ENCODE measurements around the gene GAK. TPM values are rescaled to one million over a fixed set of nuclear protein-coding genes. Genes with fewer than 3 reads are reported as not detected.
A peak's percentile ranks its signal among the peaks of the same experiment; 100 is the strongest.
"Not testable (repeated sequence)": the region's sequence is repeated elsewhere in the genome, so short reads cannot be mapped to it uniquely, and the experiment has no call there.

Gene GAK
- polyA plus RNA-seq, result 100 to 1,000 TPM in 1 of 2 donors, 10 to 100 TPM in 1; 82.3 to 147 TPM

- Histone ChIP-seq H3K27ac (ENCODE audit: low read depth in 2 of 2, low read length in 1 of 2) (peak within 1 kb of the TSS; percentile 93 to 98), H3K4me3 (ENCODE audit: low read depth in 1 of 2, low read length in 2 of 2) (peak within 1 kb of the TSS; percentile 98)
Observed at GRCh38 chr4:931960-932712, at the start of gene GAK, which contains the start of gene TMEM175. GAK (minus strand) TSS chr4:932316; CDS start chr4:932187, 129 bp downstream. TMEM175 (plus strand) TSS chr4:932460; CDS start chr4:947740, 15,280 bp downstream.

GRCh38 chr4:978957-979701 lies 47.0 kb upstream of the GAK start:
- Histone ChIP-seq H3K27ac (ENCODE audit: low read depth in 2 of 2, low read length in 1 of 2) (no peak overlapping the region), H3K36me3 (ENCODE audit: control insufficient read depth in 2 of 2, insufficient read depth in 2 of 2, low read length in 1 of 2) (no peaks in the 10 kb centered on the region), H3K4me3 (ENCODE audit: low read depth in 1 of 2, low read length in 2 of 2) (no peak overlapping the region), H3K9me3 (ENCODE audit: control insufficient read depth in 2 of 2, insufficient read depth in 1 of 2, low read depth in 1 of 2, low read length in 1 of 2) (no peaks in the 10 kb centered on the region), H3K4me1 (ENCODE audit: control insufficient read depth in 2 of 2, insufficient read depth in 2 of 2, low read length in 1 of 2) (no peaks in the 10 kb centered on the region), H3K27me3 (ENCODE audit: control insufficient read depth in 1 of 2, insufficient read depth in 2 of 2, low read length in 2 of 2) (no peaks in the 10 kb centered on the region)
- 66 to 72% methylated on average over 20 of the region's 20 CpGs for WGBS, 2 donors

More at GRCh38 chr4:931960-932712, at the start of gene GAK, which contains the start of gene TMEM175:
- no peaks in the 10 kb centered on the region for H3K9me3 ChIP-seq (ENCODE audit: control insufficient read depth in 2 of 2, insufficient read depth in 1 of 2, low read depth in 1 of 2, low read length in 1 of 2)
- H3K4me1 ChIP-seq (ENCODE audit: control insufficient read depth in 2 of 2, insufficient read depth in 2 of 2, low read length in 1 of 2), result peaks cover 6 to 7% of the 10 kb centered on the region in 2 donors
- no peaks in the 10 kb centered on the region for H3K27me3 ChIP-seq (ENCODE audit: control insufficient read depth in 1 of 2, insufficient read depth in 2 of 2, low read length in 2 of 2)
- WGBS, 2 donors, result 0% methylated on average over 97 to 99 of the region's 99 CpGs
- H3K36me3 ChIP-seq (ENCODE audit: control insufficient read depth in 2 of 2, insufficient read depth in 2 of 2, low read length in 1 of 2), result peaks cover 0 to 3% of the 10 kb centered on the region in 2 donors

- 95 to 97% methylated on average over 16 to 24 of the region's 25 CpGs for WGBS, 2 donors
Observed at GRCh38 chr4:976016-976415, 43.9 kb upstream of the GAK start.

GRCh38 chr4:974668-975067 lies 42.6 kb upstream of the GAK start:
- WGBS, 2 donors, result 88 to 90% methylated on average over 8 to 9 of the region's 9 CpGs
- Histone ChIP-seq H3K36me3 (ENCODE audit: control insufficient read depth in 2 of 2, insufficient read depth in 2 of 2, low read length in 1 of 2) (no peaks in the 10 kb centered on the region), H3K4me1 (ENCODE audit: control insufficient read depth in 2 of 2, insufficient read depth in 2 of 2, low read length in 1 of 2) (peaks cover 11 to 20% of the 10 kb centered on the region in 2 donors), H3K27ac (ENCODE audit: low read depth in 2 of 2, low read length in 1 of 2) (no peak overlapping the region), H3K27me3 (ENCODE audit: control insufficient read depth in 1 of 2, insufficient read depth in 2 of 2, low read length in 2 of 2) (no peaks in the 10 kb centered on the region), H3K9me3 (ENCODE audit: control insufficient read depth in 2 of 2, insufficient read depth in 1 of 2, low read depth in 1 of 2, low read length in 1 of 2) (no peaks in the 10 kb centered on the region), H3K4me3 (ENCODE audit: low read depth in 1 of 2, low read length in 2 of 2) (no peak overlapping the region)

More at GRCh38 chr4:976016-976415, 43.9 kb upstream of the GAK start:
- not testable (repeated sequence) for H3K9me3 ChIP-seq (ENCODE audit: control insufficient read depth in 2 of 2, insufficient read depth in 1 of 2, low read depth in 1 of 2, low read length in 1 of 2); H3K4me3 ChIP-seq (ENCODE audit: low read depth in 1 of 2, low read length in 2 of 2); H3K36me3 ChIP-seq (ENCODE audit: control insufficient read depth in 2 of 2, insufficient read depth in 2 of 2, low read length in 1 of 2); H3K27ac ChIP-seq (ENCODE audit: low read depth in 2 of 2, low read length in 1 of 2); H3K27me3 ChIP-seq (ENCODE audit: control insufficient read depth in 1 of 2, insufficient read depth in 2 of 2, low read length in 2 of 2)
- H3K4me1 ChIP-seq (ENCODE audit: control insufficient read depth in 2 of 2, insufficient read depth in 2 of 2, low read length in 1 of 2), result peaks cover 11 to 16% of the 10 kb centered on the region in 2 donors

- no peaks in the 10 kb centered on the region for H3K36me3 ChIP-seq (ENCODE audit: control insufficient read depth in 2 of 2, insufficient read depth in 2 of 2, low read length in 1 of 2)
- 25 to 41% methylated on average over 79 to 123 of the region's 123 CpGs for WGBS, 2 donors
- peaks cover 11 to 25% of the 10 kb centered on the region in 2 donors for H3K4me1 ChIP-seq (ENCODE audit: control insufficient read depth in 2 of 2, insufficient read depth in 2 of 2, low read length in 1 of 2)
- H3K4me3 ChIP-seq (ENCODE audit: low read depth in 1 of 2, low read length in 2 of 2), result peak within 1 kb of the TSS; percentile 60 to 83
- H3K27ac ChIP-seq (ENCODE audit: low read depth in 2 of 2, low read length in 1 of 2), result peak within 1 kb of the TSS; percentile 26 to 48
- H3K27me3 ChIP-seq (ENCODE audit: control insufficient read depth in 1 of 2, insufficient read depth in 2 of 2, low read length in 2 of 2), result no peaks in the 10 kb centered on the region
- H3K9me3 ChIP-seq (ENCODE audit: control insufficient read depth in 2 of 2, insufficient read depth in 1 of 2, low read depth in 1 of 2, low read length in 1 of 2), result no peaks in the 10 kb centered on the region
Observed at GRCh38 chr4:973431-974397, 41.6 kb upstream of the GAK start, which contains the start of gene DGKQ. DGKQ (minus strand) TSS chr4:973569; CDS start chr4:973482, 87 bp downstream.

GRCh38 chr4:972651-973424 lies 40.7 kb upstream of the GAK start:
- H3K27ac ChIP-seq (ENCODE audit: low read depth in 2 of 2, low read length in 1 of 2), result peak overlapping the region; percentile 26 to 48

GRCh38 chr4:971666-972500 lies 39.8 kb upstream of the GAK start:
- peaks cover 0 to 7% of the 10 kb centered on the region in 2 donors for H3K36me3 ChIP-seq (ENCODE audit: control insufficient read depth in 2 of 2, insufficient read depth in 2 of 2, low read length in 1 of 2)
- 38 to 41% methylated on average over 23 to 24 of the region's 24 CpGs for WGBS, 2 donors
- no peaks in the 10 kb centered on the region for H3K9me3 ChIP-seq (ENCODE audit: control insufficient read depth in 2 of 2, insufficient read depth in 1 of 2, low read depth in 1 of 2, low read length in 1 of 2)
- no peaks in the 10 kb centered on the region for H3K27me3 ChIP-seq (ENCODE audit: control insufficient read depth in 1 of 2, insufficient read depth in 2 of 2, low read length in 2 of 2)
- H3K27ac ChIP-seq (ENCODE audit: low read depth in 2 of 2, low read length in 1 of 2), result no peak overlapping the region
- H3K4me1 ChIP-seq (ENCODE audit: control insufficient read depth in 2 of 2, insufficient read depth in 2 of 2, low read length in 1 of 2), result peaks cover 11 to 29% of the 10 kb centered on the region in 2 donors
- peak overlapping the region; percentile 60 to 83 for H3K4me3 ChIP-seq (ENCODE audit: low read depth in 1 of 2, low read length in 2 of 2)

More at GRCh38 chr4:972651-973424, 40.7 kb upstream of the GAK start:
- WGBS, 2 donors, result 1% methylated on average over 57 to 65 of the region's 65 CpGs
- Histone ChIP-seq H3K4me3 (ENCODE audit: low read depth in 1 of 2, low read length in 2 of 2) (peak overlapping the region; percentile 60 to 83), H3K27me3 (ENCODE audit: control insufficient read depth in 1 of 2, insufficient read depth in 2 of 2, low read length in 2 of 2) (no peaks in the 10 kb centered on the region), H3K36me3 (ENCODE audit: control insufficient read depth in 2 of 2, insufficient read depth in 2 of 2, low read length in 1 of 2) (no peaks in the 10 kb centered on the region), H3K9me3 (ENCODE audit: control insufficient read depth in 2 of 2, insufficient read depth in 1 of 2, low read depth in 1 of 2, low read length in 1 of 2) (no peaks in the 10 kb centered on the region), H3K4me1 (ENCODE audit: control insufficient read depth in 2 of 2, insufficient read depth in 2 of 2, low read length in 1 of 2) (peaks cover 11 to 25% of the 10 kb centered on the region in 2 donors)
